ENCODE measurements around the gene LRRN2. TPM values are rescaled to one million over a fixed set of nuclear protein-coding genes. Genes with fewer than 3 reads are reported as not detected.

The LRRN2 gene
- total and polyA plus RNA-seq, 2 experiments from 2014 or later, result 0.74 to 2.6 TPM

DNA sequence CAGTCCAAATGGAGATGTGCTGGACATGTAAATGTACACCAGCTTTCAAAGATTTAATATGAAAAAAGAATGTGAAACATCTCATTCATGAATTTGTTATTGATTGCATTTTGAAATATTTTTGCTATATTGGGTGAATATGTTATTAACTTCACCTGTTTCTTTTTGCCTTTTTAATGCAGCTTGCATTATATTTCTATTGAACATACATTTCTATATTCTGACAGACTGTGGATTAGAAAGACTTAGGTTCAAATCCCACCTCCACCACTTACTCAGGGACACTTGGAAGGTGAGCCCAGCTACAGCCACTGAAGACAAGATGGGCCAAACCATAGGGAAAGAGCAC lies 37.8 kb downstream of the LRRN2 start:
- peaks cover 8% of the 10 kb centered on the region for H3K27me3 ChIP-seq (ENCODE audit: insufficient read depth)
- H3K27me3 Mint-ChIP-seq (ENCODE audit: insufficient read depth, low read depth, poor library complexity), result peaks cover 10% of the 10 kb centered on the region
- no peak for DNase-seq (ENCODE audit: low spot score)
- no peaks in the 10 kb centered on the region for H3K9me3 Mint-ChIP-seq
- no peaks in the 10 kb centered on the region for H3K79me2 ChIP-seq (replicated peaks; ENCODE audit: insufficient read depth)
- no peak overlapping the region for H3K27ac Mint-ChIP-seq
- no peaks in the 10 kb centered on the region; the same call in 1 of the 2 replicates for H3K9me2 ChIP-seq (ENCODE audit: insufficient read depth)
- no peak for ATAC-seq
- peaks cover 35% of the 10 kb centered on the region for H3K4me1 ChIP-seq (ENCODE audit: insufficient read depth)
- H3K4me1 Mint-ChIP-seq, result peaks cover 48% of the 10 kb centered on the region
- H3K36me3 Mint-ChIP-seq (ENCODE audit: low read depth), result no peaks in the 10 kb centered on the region
- H3K36me3 ChIP-seq (ENCODE audit: insufficient read depth), result no peaks in the 10 kb centered on the region
- peak overlapping the region; percentile 65; the same call in 1 of the 2 replicates for H3K4me2 ChIP-seq
- no peaks in the 10 kb centered on the region for H4K20me1 ChIP-seq (replicated peaks; ENCODE audit: insufficient read depth)
- H3K4me3 ChIP-seq, result no peak overlapping the region
- no peak overlapping the region for H2AFZ ChIP-seq
- H3F3A ChIP-seq (replicated peaks; ENCODE audit: low read depth), result peaks cover 5% of the 10 kb centered on the region; the same call in 1 of the 2 replicates
- no peak overlapping the region for H3K4me3 Mint-ChIP-seq
- TF ChIP-seq NANOG (IDR thresholded peaks at IDR 0.05; ENCODE audit: borderline replicate concordance) (no peak), JUNB (IDR thresholded peaks at IDR 0.05; ENCODE audit: unreplicated experiment) (no peak), ZNF331 (CRISPR knock-in tag; IDR thresholded peaks at IDR 0.05; ENCODE audit: low read depth) (no peak), ZNF114 (CRISPR knock-in tag; IDR thresholded peaks at IDR 0.05) (no peak), CTCF (conservative IDR thresholded peaks at IDR 0.05; ENCODE audit: low read depth in 2 of 2) (no peak), EZH2phosphoT487 (IDR thresholded peaks at IDR 0.05; ENCODE audit: unreplicated experiment) (no peak), POLR2AphosphoS5 (IDR thresholded peaks at IDR 0.05; ENCODE audit: low read depth) (no peak), CREB1 (CRISPR knock-in tag; IDR thresholded peaks at IDR 0.05; ENCODE audit: low read depth) (no peak), STAT1 (IDR thresholded peaks at IDR 0.05; ENCODE audit: unreplicated experiment) (no peak), ETS1 (IDR thresholded peaks at IDR 0.05) (no peak), EZH2 (IDR thresholded peaks at IDR 0.05; ENCODE audit: low read depth, unreplicated experiment) (no peak)
- TF ChIP-seq, protein P1, sequence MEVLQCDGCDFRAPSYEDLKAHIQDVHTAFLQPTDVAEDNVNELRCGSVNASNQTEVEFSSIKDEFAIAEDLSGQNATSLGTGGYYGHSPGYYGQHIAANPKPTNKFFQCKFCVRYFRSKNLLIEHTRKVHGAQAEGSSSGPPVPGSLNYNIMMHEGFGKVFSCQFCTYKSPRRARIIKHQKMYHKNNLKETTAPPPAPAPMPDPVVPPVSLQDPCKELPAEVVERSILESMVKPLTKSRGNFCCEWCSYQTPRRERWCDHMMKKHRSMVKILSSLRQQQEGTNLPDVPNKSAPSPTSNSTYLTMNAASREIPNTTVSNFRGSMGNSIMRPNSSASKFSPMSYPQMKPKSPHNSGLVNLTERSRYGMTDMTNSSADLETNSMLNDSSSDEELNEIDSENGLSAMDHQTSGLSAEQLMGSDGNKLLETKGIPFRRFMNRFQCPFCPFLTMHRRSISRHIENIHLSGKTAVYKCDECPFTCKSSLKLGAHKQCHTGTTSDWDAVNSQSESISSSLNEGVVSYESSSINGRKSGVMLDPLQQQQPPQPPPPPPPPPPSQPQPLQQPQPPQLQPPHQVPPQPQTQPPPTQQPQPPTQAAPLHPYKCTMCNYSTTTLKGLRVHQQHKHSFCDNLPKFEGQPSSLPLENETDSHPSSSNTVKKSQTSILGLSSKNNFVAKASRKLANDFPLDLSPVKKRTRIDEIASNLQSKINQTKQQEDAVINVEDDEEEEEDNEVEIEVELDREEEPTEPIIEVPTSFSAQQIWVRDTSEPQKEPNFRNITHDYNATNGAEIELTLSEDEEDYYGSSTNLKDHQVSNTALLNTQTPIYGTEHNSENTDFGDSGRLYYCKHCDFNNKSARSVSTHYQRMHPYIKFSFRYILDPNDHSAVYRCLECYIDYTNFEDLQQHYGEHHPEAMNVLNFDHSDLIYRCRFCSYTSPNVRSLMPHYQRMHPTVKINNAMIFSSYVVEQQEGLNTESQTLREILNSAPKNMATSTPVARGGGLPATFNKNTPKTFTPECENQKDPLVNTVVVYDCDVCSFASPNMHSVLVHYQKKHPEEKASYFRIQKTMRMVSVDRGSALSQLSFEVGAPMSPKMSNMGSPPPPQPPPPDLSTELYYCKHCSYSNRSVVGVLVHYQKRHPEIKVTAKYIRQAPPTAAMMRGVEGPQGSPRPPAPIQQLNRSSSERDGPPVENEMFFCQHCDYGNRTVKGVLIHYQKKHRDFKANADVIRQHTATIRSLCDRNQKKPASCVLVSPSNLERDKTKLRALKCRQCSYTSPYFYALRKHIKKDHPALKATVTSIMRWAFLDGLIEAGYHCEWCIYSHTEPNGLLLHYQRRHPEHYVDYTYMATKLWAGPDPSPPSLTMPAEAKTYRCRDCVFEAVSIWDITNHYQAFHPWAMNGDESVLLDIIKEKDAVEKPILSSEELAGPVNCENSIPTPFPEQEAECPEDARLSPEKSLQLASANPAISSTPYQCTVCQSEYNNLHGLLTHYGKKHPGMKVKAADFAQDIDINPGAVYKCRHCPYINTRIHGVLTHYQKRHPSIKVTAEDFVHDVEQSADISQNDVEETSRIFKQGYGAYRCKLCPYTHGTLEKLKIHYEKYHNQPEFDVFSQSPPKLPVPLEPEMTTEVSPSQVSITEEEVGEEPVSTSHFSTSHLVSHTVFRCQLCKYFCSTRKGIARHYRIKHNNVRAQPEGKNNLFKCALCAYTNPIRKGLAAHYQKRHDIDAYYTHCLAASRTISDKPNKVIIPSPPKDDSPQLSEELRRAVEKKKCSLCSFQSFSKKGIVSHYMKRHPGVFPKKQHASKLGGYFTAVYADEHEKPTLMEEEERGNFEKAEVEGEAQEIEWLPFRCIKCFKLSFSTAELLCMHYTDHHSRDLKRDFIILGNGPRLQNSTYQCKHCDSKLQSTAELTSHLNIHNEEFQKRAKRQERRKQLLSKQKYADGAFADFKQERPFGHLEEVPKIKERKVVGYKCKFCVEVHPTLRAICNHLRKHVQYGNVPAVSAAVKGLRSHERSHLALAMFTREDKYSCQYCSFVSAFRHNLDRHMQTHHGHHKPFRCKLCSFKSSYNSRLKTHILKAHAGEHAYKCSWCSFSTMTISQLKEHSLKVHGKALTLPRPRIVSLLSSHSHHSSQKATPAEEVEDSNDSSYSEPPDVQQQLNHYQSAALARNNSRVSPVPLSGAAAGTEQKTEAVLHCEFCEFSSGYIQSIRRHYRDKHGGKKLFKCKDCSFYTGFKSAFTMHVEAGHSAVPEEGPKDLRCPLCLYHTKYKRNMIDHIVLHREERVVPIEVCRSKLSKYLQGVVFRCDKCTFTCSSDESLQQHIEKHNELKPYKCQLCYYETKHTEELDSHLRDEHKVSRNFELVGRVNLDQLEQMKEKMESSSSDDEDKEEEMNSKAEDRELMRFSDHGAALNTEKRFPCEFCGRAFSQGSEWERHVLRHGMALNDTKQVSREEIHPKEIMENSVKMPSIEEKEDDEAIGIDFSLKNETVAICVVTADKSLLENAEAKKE (CRISPR knock-in tag; IDR thresholded peaks at IDR 0.05), result no peak
- TF ChIP-seq, protein P2, sequence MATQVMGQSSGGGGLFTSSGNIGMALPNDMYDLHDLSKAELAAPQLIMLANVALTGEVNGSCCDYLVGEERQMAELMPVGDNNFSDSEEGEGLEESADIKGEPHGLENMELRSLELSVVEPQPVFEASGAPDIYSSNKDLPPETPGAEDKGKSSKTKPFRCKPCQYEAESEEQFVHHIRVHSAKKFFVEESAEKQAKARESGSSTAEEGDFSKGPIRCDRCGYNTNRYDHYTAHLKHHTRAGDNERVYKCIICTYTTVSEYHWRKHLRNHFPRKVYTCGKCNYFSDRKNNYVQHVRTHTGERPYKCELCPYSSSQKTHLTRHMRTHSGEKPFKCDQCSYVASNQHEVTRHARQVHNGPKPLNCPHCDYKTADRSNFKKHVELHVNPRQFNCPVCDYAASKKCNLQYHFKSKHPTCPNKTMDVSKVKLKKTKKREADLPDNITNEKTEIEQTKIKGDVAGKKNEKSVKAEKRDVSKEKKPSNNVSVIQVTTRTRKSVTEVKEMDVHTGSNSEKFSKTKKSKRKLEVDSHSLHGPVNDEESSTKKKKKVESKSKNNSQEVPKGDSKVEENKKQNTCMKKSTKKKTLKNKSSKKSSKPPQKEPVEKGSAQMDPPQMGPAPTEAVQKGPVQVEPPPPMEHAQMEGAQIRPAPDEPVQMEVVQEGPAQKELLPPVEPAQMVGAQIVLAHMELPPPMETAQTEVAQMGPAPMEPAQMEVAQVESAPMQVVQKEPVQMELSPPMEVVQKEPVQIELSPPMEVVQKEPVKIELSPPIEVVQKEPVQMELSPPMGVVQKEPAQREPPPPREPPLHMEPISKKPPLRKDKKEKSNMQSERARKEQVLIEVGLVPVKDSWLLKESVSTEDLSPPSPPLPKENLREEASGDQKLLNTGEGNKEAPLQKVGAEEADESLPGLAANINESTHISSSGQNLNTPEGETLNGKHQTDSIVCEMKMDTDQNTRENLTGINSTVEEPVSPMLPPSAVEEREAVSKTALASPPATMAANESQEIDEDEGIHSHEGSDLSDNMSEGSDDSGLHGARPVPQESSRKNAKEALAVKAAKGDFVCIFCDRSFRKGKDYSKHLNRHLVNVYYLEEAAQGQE (IDR thresholded peaks at IDR 0.05; ENCODE audit: unreplicated experiment), result no peak
- no peak overlapping the region for H3K27ac ChIP-seq (ENCODE audit: low read depth)

Data from GM23338 (cell line).